ENCODE results near the gene ERC2. TPM values are rescaled to one million over a fixed set of nuclear protein-coding genes. Genes with fewer than 3 reads are reported as not detected.

ERC2 gene
- total RNA-seq, 1 donor from 2014 or later: 0.81 TPM

- DNase-seq (no peak), ATAC-seq (ENCODE audit: poor library complexity) (no peak)
- intact Hi-C loops (cut with DNase I): no loop called here
Measured at GRCh38 chr3:55608301-55608937, 859.8 kb downstream of the ERC2 start.

GRCh38 chr3:55607844-55608243, 860.4 kb downstream of the ERC2 start:
- DNase-seq (no peak), ATAC-seq (ENCODE audit: poor library complexity) (no peak)
- intact Hi-C loops (cut with DNase I): no loop called here

GRCh38 chr3:55607175-55607574, 861.1 kb downstream of the ERC2 start:
- ATAC-seq (ENCODE audit: poor library complexity) (no peak), DNase-seq (no peak)
- intact Hi-C loops (cut with DNase I): no loop called here

- no peak for DNase-seq
- intact Hi-C loops (cut with DNase I): no loop called here
- no peak for ATAC-seq (ENCODE audit: poor library complexity)
Measured at GRCh38 chr3:55605443-55606236, 862.6 kb downstream of the ERC2 start.

GRCh38 chr3:55604846-55605245, 863.4 kb downstream of the ERC2 start:
- intact Hi-C loops (cut with DNase I): no loop called here
- no peak for ATAC-seq (ENCODE audit: poor library complexity)
- DNase-seq: no peak

- ATAC-seq (ENCODE audit: poor library complexity) (no peak), DNase-seq (no peak)
- intact Hi-C loops (cut with DNase I): no loop called here
Measured at GRCh38 chr3:55604402-55604801, 863.9 kb downstream of the ERC2 start.

GRCh38 chr3:55601366-55602080, 866.7 kb downstream of the ERC2 start:
- intact Hi-C loops (cut with DNase I): no loop called here
- ATAC-seq (ENCODE audit: poor library complexity) (no peak), DNase-seq (no peak)

GRCh38 chr3:55598224-55598623, 870.0 kb downstream of the ERC2 start:
- intact Hi-C loops (cut with DNase I): no loop called here
- no peak for ATAC-seq (ENCODE audit: poor library complexity)
- no peak for DNase-seq

GRCh38 chr3:55597641-55598040, 870.6 kb downstream of the ERC2 start:
- intact Hi-C loops (cut with DNase I): no loop called here
- ATAC-seq (ENCODE audit: poor library complexity) (no peak), DNase-seq (no peak)

GRCh38 chr3:55596212-55596611, 872.1 kb downstream of the ERC2 start:
- intact Hi-C loops (cut with DNase I): no loop called here
- DNase-seq: no peak
- no peak for ATAC-seq (ENCODE audit: poor library complexity)

GRCh38 chr3:55595420-55595819, 872.8 kb downstream of the ERC2 start:
- no peak for ATAC-seq (ENCODE audit: poor library complexity)
- intact Hi-C loops (cut with DNase I): no loop called here
- DNase-seq: no peak

- DNase-seq (no peak), ATAC-seq (ENCODE audit: poor library complexity) (no peak)
- intact Hi-C loops (cut with DNase I): no loop called here
Measured at GRCh38 chr3:55592572-55592971, 875.7 kb downstream of the ERC2 start.

GRCh38 chr3:55591888-55592287, 876.4 kb downstream of the ERC2 start:
- intact Hi-C loops (cut with DNase I): no loop called here
- DNase-seq: no peak
- ATAC-seq (ENCODE audit: poor library complexity): peak; percentile 27

GRCh38 chr3:55588146-55588765, 880.0 kb downstream of the ERC2 start:
- DNase-seq: no peak
- ATAC-seq (ENCODE audit: poor library complexity): no peak
- intact Hi-C loops (cut with DNase I): no loop called here

GRCh38 chr3:55585856-55586255, 882.4 kb downstream of the ERC2 start:
- ATAC-seq (ENCODE audit: poor library complexity) (no peak), DNase-seq (no peak)
- intact Hi-C loops (cut with DNase I): no loop called here

GRCh38 chr3:55584716-55585368, 883.4 kb downstream of the ERC2 start:
- intact Hi-C loops (cut with DNase I): no loop called here
- DNase-seq (no peak), ATAC-seq (ENCODE audit: poor library complexity) (no peak)

- ATAC-seq (ENCODE audit: poor library complexity) (no peak), DNase-seq (no peak)
- intact Hi-C loops (cut with DNase I): no loop called here
Measured at GRCh38 chr3:55584030-55584429, 884.2 kb downstream of the ERC2 start.

GRCh38 chr3:55583475-55583874, 884.8 kb downstream of the ERC2 start:
- no peak for ATAC-seq (ENCODE audit: poor library complexity)
- DNase-seq: no peak
- intact Hi-C loops (cut with DNase I): no loop called here

- DNase-seq (no peak), ATAC-seq (ENCODE audit: poor library complexity) (no peak)
- intact Hi-C loops (cut with DNase I): no loop called here
Measured at GRCh38 chr3:55579496-55579895, 888.8 kb downstream of the ERC2 start.

Data from Right ventricle myocardium superior (tissue), 1 donor.